Stimulated activated CD8-positive, alpha-beta memory T cell treated with anti-CD3 and anti-CD28 coated beads, Interleukin-7, amount 100 ng/mL, for 1 hour (primary cell): Measurements from ENCODE around the gene CNTNAP2.

Experiments used
- DNase-seq, 2 donors: peaks; one replicate each; pipeline ENCODE4 v3.0.0-alpha.2; 2020; ENCODE audit warnings: low read depth in 2 of 2

CNTNAP2 gene

DNA sequence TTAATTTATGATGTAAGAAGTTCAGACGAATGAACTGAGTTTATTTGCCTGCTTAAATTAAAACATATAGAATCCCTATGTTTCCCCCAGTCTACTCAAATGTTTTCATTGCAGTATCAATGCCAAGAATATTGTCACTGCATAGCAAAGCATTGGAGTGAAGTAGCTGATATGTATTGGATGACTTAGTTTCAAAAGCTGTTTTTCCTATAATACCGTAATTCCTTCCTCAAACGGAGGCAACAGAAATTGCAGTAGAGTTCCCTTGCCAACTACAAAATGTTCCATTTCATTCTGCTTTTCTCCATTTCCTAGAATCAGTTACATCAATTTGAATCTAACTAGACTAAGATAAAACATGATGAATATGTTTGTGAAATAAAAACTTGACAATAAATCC, 174.1 kb downstream of the CNTNAP2 start:
- DNase-seq: no peak

DNA sequence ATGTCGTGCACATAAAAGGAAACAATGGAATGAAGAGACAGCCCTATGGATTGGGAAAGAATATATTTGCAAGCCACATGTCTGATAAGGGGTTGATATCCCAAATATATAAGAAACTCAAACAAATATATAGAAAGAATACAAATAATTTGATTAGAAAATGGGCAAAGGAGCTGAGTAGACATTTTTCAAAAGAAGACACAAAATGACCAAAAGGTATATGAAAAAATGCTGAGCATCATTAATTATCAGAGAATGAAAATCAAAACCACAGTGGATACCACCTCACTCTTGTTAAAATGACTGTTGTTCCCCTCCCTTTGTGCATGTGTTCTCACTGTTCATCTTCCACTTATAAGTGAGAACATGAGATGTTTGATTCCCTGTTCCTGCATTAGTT, 175.3 kb downstream of the CNTNAP2 start:
- no peak for DNase-seq

DNA sequence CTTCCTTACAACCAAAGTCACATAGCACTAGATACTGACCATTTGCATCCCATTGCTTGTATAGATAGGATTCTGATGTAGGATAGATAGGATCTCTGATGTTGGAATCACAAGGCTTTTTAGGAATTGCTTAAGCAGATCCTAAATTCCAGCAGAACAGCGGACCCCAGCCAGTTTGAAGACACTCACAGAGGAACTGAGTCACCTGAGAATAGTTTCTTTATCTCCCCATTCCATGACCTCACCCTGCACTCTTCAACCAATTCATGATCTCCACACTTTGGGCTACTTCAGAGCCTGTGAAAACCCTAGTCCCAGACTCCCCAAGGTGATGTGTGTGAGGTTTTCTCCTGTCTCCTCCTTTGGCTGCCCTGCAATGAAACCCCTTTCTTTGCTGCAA, 179.4 kb downstream of the CNTNAP2 start:
- DNase-seq: no peak

DNA sequence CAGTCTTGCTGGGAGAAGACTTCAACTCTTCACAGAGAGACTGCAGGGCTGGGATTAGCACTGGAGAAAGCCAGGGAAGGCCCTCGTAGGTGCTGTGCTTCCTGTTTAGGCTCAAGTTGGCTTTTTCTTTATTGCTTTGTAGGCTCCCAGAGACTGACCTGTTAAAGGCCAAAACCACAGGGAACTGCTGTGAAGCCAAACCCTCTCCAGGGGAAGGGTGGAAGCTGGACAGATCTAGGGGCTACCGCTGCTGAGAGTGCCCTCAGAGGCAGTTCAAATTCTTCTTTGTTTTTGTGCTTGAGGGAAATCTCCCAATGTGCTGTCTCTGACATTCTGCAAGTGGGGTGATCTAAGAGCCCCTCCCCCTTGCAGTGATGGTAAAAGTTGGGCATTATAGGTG, 198.4 kb downstream of the CNTNAP2 start:
- DNase-seq: no peak

DNA sequence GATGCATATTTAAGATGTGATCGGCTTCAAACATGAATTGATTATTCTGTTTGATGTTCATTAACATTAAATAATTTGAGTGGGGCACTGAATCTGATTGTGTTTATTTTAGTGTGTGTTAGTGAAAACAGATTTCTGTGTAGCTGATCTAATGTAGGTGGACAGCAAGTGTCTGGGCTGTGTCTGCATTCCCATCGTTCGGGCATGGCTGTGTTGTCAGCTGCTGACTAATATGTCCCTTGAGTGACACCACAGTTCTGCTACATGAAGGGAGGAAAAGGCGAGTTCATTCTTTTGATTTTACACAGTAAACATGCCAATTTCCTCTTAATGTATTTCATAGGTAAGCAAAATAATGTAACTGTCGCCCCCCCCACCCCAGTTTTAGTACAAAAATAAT, 203.0 kb downstream of the CNTNAP2 start:
- no peak for DNase-seq

DNA sequence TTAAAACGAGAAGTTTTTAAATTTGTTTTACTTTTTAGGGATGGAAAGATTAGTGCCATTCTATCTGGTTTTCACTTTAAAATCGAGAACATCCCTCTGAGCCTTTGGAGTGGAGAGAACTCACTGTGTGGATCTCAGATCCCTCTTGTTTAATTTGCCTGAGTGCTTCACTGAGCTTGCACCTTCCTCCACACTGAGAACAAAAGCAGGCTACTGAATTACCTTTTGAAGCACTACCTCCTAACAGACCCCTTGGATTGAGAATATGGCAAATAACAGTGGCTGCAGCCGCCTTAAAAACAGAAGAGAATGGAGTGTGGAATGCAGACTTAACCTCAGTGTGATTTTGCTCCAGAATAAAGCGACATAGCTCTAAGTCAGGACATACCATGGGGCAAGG, 204.7 kb downstream of the CNTNAP2 start:
- no peak for DNase-seq

DNA sequence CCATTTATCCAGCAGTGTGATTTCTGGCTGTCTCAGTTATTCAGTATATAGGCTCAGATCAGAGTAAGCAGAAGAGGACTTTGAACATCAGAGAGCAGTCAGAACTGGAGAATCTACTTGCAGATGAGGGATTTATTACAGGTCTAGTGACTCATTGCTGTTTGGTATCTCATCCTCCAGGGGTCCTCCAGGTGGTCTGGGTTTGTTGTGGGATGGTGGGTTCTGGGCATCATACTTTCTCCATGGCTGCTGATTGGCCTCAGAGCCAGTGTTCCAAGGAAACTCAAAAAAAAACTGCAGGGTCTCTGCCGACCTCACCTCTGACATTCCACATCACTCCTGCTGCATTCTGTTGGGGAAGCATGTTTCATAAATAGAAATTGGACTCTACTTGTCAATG, 214.8 kb downstream of the CNTNAP2 start:
- DNase-seq: no peak

DNA sequence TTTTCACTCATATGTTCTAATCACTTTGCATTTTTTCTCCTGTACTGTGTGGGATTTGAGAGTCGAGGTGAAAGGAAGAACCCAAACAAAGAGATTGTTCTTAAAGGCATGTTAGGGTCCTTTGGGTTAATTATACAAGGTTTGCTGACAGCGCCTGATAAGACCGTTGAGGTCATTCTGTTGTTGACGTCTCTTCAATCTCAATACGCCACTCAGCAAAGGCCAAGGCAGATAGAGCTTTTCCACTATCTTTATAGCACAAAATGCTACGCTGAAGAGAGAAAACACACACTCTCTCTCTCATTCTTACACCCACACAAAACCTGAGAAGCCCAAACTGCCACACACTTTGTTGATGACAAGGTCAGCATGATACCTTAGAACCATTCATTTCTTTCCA, 228.7 kb downstream of the CNTNAP2 start:
- no peak for DNase-seq

DNA sequence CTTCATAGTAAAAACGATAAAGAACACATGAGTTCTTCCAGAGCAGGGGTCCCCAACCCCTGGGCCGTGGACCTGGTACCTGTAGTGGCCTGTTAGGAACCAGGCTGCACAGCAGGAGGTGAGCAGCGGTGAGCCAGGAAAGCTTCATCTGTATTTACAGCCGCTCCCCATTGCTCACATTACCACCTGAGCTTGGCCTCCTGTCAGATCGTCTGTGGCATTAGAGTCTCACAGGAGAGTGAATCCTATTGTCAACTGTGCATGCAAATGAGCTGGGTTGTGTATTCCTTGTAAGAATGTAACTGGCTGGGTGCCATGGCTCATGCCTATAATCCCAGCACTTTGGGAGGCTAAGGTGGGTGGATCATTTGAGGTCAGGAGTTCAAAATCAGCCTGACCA, 229.5 kb downstream of the CNTNAP2 start:
- DNase-seq: no peak

DNA sequence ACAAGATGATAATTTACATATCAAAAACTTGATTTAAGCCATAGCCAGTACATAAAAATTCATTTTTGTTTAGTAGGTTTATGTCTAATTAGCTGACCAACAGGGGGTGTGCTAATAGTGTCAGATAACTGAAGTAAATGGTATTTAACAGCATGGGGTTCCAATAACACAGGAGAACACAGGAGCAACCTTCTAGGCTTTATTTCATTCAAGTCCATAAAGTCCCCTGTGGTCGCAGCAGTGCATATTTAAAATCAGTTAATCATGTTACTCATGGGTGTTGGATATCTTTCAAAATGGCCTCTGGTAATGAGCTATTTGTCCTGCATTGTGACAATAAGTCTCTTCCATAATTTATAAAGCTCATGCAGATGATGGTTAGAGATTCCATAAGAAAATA, 238.6 kb downstream of the CNTNAP2 start:
- no peak for DNase-seq

DNA sequence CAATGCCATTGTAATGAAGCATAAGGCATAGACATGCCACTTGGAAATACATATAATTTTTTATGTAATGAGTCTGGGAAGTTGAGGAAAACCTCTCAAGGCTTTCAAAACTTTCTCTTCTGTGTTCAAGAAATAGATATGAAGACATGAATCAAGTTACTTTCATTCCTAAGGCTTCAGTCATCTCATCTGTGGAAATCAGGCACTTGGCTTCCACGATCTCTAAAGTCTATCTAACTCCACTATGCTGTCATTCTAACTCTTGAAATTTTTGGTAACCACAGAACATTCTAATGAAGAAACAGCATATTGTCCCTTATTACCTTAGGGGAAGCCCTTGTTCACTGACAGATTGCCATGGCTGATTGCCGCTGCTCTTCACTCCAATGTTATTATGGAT, 242.6 kb downstream of the CNTNAP2 start:
- DNase-seq: no peak

DNA sequence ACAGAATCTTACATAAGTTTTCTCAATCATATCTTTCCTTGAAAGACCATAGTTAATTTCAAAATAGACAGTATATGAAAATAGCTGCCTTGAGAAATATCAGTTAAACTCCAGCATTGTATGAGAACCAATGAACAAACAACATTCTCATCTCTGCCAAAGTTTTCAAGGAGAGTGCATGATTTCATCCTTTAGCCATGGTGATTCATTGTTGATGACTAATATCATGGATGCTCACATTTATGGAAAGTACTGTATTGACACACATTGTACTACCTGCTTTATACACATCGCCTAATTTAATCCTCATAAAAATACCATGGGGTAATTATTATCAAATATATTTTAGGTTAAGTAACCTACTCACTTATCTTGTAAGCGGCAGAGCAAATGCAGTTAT, 250.3 kb downstream of the CNTNAP2 start:
- DNase-seq: no peak

DNA sequence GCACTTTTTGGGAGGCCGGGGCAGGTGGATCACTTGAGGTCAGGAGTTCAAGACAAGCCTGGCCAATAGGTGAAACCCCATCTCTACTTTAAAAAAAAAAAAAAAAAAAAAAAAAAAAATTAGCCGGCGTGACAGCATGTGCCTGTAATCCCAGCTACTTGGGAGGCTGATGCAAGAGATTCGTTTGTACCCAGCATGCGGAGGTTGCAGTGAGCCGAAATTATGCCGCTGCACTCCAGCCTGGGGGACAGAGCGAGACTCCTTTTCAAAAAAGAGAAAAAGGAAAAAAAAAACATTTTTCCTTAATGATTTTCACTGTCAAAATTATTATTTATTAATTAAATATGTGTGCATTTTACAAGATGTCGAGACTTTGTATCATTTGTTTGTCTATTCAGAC, 253.6 kb downstream of the CNTNAP2 start:
- no peak for DNase-seq

DNA sequence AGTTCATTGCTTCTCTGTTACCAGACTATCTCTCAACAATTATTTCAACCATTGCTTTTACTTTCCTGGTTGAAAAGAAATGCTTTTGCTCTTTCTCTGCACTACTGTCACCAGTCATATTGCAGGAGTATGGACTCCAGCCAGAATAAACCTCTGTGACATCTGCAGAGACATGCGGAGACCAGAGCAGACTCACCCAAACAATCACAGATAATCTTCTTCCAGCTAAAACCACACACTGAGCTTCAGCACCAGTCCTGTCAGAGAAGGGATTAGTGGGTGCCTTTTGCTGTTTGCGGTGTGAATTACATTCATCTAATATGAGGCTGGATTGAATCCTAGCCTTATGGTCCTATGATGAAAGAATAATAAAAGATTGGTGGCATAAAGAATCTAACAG, 258.6 kb downstream of the CNTNAP2 start:
- DNase-seq: no peak

DNA sequence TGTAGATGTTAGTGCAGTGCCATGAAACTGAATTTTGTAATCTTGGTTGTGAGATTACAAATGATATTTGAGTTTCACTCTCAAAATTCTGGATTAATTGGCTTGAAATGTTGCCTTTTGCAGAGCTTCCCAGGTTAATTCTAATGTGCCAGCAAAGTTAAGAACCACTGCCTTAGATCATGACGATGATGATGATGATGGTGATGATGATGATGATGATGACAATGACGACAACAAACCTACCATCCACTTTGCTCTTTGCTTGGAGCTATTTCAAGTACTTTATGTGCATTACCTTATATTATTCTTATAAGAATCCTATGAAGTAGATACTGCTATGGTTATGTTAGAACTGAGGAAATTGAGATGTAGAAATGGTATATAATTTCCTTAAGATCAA, 261.6 kb downstream of the CNTNAP2 start:
- no peak for DNase-seq

DNA sequence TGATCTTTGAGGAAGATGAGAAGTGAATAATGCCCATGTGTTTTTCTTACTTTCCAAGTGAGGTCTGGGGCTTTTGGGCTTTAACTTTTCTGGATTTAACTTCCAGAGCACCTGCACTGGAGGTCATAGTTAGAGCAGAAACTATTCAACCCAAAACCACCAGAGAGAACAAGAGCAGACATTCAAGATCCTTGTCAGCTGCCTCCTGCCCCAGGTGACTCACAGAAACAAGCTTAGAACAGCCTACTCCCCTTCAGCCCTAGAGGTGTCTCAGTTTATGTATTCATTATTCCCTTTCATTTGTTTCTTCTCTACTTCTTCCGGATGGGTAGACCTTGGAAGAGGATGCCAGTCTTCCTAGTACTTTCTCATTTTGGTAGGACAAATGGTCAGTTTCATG, 270.5 kb downstream of the CNTNAP2 start:
- no peak for DNase-seq

DNA sequence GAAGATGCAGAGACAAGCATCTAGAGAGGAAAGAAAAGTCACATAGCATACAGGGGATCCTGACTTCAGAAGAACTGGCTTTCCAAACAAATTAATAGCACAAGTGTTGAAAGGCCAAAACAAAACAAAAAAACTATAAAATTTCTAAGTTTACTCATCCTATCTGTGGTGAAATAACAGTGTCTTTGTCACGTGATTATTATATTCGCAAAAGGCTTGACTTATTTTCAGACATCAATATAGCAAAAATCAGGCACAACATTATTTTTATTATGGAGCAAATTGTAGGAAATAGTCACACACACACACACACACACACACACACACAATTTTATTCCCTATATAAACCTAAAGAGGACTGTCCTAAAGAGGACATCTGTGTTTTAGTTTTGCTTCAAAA, 272.3 kb downstream of the CNTNAP2 start:
- DNase-seq: no peak

DNA sequence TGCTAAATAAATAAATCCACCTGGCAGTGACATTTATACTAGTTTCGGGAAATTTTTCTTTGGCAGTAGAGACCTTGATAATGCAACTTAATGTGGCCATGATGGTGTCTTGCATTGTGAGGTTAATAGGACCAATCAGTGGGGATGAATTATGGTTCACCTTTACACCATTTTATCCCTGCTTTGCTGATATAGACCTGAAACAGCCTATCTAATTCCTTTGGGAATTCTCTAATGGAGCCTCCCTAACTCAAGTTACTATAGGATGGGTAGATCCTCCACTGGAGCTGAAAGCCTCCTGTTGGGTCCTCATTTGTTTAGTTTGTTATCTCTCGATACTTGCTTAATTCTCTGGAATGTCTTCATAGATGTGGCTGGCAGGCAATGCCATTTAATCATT, 276.7 kb downstream of the CNTNAP2 start:
- DNase-seq: no peak

DNA sequence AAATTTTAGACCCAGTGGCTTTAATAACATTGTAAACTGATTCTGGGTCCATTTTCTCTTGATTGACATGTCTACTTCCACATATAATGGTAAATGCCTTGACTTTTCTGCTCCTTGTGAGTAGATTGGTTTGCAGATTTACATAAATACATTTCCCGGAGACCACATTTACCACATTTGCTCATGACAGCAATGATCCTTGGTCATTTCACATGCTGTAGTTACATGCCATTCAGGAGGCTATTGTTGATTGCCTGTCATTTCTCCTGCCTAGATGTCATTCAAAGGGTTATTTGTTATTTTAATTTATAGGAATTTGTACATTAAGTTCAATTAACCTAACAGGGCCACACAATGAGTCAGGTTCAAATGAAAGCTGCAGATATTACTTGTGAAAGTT, 280.5 kb downstream of the CNTNAP2 start:
- no peak for DNase-seq

DNA sequence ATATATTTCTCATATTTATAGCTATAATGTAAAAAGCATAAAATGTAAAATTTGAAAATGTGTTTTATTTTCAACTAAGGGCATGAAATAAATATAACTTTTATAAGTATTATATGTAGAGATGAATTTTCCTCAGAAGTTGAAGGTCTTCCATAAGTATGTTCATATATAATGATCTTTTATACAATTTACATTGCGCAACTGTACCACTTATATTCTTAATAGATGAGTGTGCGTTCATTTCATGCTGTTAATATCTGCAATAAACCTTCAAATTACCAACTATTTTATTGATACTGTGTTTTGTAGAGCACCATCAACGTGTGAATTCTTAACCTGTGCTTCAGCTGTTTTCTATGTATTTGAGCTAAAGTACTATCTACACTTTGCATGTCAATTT, 285.3 kb downstream of the CNTNAP2 start:
- no peak for DNase-seq

DNA sequence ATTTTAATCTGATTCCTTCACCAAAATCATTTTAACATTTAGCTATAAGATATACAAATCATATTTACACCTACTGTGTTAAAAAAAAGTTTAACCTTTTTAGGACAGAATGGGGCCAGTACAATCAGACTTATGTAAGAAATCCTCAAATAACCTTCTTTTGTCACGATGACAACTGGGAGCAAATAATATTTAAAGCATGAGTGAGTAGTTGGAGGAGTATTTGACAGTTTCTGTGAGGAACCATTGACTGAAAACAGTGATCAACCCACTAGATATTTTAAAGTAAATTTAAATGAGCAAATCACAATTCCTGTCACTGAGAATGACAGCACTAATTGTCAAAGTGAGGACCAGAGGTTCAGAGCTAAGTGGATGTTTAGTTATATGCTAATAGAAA, 289.1 kb downstream of the CNTNAP2 start:
- no peak for DNase-seq

DNA sequence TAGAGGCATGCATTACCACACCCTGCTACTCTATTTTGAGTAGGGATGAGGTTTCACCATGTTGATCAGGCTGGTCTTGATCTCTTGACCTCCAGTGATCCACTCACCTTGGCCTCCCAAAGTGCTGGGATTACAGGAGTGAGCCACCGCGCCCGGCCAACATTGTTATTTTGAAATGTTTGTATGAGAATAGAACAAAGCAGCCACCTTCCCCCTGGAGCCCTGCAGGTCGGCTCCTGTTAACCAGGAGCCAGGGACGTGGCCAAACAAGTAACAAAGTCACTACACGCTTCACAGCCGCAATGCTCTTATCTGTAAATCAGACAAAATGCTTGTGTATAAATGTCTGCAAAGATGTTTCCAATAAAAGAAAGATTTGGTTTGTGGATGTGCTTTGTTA, 295.4 kb downstream of the CNTNAP2 start:
- no peak for DNase-seq

DNA sequence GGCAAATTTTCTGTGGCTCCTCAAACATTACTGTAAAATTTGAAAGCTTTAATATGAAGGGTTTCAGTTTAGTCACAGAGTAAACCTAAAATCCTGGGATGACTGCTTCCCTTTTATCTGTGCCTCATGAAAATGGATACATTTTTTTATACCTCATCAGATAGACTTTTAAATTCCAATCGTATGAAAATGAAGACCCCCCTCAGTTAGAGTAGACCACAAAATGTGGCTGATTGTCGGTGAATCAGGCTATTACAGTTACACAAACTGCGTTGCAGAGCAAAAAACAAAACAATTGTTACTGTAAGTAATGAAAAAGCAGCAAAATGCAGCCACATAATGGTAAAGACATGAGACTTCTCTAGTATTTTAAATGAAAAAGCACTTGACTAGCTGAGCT, 296.2 kb downstream of the CNTNAP2 start:
- no peak for DNase-seq

DNA sequence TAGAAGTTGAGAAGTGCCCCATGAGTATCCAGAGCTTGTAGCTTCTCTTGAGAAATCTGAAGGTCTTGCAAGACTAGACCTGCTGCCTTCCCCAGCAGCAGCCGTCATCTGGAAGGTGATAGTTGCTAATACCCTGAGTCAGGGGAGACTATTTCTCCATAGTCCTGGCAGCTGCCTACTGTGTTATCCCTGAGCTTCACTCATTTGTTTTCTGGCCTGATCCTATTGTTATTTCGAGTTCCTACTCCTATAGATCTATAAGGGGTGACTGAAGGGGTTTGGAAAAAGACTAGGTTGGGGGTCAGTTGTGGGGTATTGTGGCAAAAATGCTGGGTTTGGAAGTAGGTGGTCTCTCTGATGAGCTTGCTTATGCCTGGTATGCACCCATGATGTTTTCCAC, 297.8 kb downstream of the CNTNAP2 start:
- no peak for DNase-seq

DNA sequence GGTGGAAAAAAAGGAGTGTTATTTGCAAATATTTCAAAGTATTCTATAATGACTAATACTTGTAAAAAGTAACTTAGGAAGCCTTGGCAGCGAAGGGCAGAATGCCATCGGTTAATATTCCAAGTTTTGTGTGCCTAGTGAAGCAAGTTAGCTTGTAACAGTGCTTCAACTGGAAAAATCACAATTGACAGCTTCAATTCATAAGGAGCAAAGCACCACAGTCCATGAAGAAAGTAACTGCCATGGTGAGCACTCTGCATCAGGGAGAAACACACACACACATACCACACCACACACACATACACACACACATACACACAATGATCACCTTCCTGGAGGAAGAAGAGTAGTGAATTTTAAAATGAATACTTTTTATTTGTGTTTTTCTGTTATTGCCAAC, 298.3 kb downstream of the CNTNAP2 start:
- no peak for DNase-seq
